Measurements from ENCODE around the gene SLAMF8.
A peak's percentile ranks its signal among the peaks of the same experiment; 100 is the strongest.

Gene SLAMF8

DNA sequence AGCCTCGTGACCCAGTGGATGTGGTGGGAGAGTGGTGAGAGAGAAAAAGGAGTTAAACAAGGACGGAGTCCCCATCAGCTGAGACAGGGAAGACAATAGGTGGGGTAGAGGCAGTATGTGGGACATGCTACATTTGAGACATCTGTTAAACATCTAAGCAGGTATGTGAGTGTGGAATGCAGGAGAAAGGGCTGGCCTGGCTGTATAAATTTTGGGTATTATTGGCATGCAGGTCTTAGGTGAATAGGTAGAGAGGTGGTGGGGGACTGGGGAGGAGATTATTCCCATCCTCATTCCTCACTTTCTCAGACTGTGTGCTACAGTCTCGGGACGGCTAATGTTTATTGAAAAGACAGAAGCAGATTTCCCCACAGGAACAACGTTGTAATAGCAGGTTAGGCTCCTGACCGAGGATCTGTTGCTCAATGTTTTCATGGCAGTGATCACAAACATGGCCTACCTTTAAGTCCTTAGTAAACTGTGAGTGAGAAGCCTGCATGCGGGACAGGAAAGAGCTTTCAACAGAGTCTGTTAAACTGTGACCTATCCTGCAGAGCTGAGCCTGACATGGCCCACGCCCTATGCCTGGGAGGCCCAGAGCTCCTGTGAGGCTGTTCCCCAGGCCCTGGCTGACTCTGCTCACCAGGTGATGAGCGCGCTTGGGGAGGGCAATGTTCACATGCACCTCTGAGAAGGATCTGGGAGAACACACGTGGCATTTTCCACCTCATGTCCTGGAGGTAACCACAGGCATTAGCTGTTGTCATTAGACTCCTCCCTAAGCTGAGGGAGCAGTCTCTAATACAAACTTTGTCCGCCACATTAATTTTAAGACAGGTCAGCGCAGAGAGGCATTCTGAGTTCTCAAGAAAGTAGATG lies 19.3 kb downstream of the SLAMF8 start:
- no peak for DNase-seq (ENCODE audit: low read depth, low spot score)

GRCh38 chr1:159847231-159847630 lies 20.6 kb downstream of the SLAMF8 start:
- DNase-seq (ENCODE audit: low read depth, low spot score): no peak

DNA sequence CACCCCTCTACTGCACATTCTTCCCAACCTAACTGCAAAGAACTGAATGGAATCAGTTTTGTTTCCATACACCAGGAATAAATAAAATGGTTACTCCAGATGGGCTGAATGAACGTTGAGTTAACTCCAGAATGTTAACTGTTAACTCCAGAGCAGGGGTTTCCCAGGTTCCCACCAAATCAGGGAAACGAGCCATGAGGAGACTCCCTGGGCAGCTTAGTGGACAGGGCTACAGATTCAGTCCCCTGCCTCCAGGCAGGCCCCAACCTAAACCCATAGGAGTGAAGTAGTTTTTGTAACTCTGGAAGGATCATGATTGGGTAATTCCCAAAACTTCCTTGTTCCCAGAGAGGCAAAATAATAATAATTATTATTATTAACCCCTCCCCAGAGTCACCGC lies 21.7 kb downstream of the SLAMF8 start:
- DNase-seq (ENCODE audit: low read depth, low spot score): no peak

GRCh38 chr1:159849626-159850366 lies 23.1 kb downstream of the SLAMF8 start:
- no peak for DNase-seq (ENCODE audit: low read depth, low spot score)

DNA sequence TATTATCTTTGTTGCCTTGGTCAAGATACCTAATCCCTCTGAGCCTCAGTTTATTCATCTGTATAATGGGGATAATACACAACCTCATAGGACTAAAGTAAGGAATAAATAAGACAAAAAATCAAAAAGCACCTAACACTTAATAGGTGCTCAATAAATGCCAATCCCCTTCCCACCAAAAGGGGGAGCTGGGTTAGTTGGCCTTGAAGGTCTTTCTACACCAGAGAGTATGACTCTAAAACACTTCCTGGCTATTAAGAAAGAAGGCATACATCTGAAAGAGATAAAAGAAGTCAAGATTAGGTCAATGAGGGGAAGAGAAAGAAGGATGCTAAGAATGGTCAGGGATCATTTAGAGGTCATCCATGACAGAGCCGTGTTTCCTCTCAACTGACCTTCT lies 24.7 kb downstream of the SLAMF8 start:
- no peak for DNase-seq (ENCODE audit: low read depth, low spot score)

DNA sequence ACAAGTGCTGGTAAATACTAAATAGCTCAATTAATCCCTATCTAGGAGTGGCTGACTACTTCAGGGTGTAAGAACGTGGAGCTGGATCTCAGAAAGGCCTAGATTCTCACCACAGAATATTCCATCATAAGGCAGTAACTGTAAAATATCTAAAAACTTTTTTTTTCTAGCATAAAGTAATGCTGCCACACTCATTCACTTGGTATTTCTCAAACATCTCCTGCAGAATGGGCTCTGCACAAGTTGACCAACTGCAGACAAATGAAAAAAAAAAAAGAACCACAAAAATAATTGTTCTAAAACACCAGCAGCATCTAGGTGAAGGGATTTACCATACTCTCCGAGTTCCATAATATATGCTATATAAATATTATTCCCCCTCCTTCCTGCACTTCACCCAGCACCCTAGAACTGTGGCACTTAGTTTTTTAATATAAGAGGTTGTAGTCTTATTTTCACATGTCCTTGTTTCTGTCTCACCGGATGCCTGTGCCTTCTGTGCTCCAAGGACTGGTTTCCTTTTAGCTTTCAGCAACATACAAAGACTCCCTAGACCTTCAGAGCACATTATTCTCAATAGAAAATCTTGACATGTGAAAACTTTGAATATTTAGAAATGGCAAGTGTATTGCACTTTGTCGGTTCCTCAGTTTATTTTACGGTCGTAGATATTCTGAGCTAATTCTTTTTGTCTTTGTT lies 26.9 kb downstream of the SLAMF8 start:
- no peak for DNase-seq (ENCODE audit: low read depth, low spot score)

- no peak for DNase-seq (ENCODE audit: low read depth, low spot score)
Measured at GRCh38 chr1:159854116-159854692, 27.5 kb downstream of the SLAMF8 start.

GRCh38 chr1:159854693-159855192 lies 28.1 kb downstream of the SLAMF8 start:
- peak; percentile 28 for DNase-seq (ENCODE audit: low read depth, low spot score)

DNA sequence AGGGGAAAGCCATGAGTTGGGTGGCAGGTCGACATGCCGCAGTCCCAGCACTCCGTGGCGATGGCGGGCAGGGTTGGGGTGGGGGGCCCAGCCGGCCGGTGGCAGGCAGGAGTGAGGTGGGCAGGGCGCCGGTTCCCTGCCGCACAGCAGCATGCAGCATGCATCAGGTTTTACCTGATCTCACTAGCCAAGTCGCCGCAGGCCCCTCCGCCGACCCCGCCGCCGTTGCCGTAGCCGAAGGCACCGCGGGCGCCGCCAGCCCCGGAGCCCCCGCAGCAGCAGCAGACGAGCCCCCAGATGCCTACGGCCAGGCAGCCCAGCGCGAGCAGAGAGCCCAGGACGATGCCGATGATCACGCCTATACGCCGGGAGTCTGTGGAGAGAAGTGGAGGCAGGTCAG lies 29.0 kb downstream of the SLAMF8 start:
- DNase-seq (ENCODE audit: low read depth, low spot score): no peak

- no peak for DNase-seq (ENCODE audit: low read depth, low spot score)
Measured at GRCh38 chr1:159856576-159856975, 29.9 kb downstream of the SLAMF8 start.

- DNase-seq (ENCODE audit: low read depth, low spot score): no peak
Measured at GRCh38 chr1:159857889-159858288, 31.2 kb downstream of the SLAMF8 start.

GRCh38 chr1:159859767-159860322 lies 33.2 kb downstream of the SLAMF8 start:
- DNase-seq (ENCODE audit: low read depth, low spot score): no peak

- no peak for DNase-seq (ENCODE audit: low read depth, low spot score)
Measured at GRCh38 chr1:159860456-159860855, 33.8 kb downstream of the SLAMF8 start.

DNA sequence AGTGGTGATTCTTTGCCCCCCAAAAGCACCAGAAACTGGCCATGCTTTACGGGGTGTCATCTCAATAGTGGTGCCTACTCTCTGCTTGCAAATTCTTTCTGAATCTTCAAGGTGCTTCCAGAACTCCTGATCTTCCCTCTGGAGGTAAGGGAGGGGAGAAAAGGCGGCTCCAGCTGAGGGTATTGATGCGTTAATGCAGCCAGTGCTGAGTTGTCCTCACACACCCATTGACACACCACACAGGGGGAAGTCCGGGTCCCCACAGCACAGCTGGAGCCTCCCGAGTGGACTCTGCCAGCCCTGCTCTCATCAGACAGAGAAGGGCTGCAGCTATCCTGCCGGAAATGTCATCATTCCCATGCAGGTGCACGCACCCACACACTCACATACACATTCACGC lies 34.5 kb downstream of the SLAMF8 start:
- DNase-seq (ENCODE audit: low read depth, low spot score): no peak

- DNase-seq (ENCODE audit: low read depth, low spot score): no peak
Measured at GRCh38 chr1:159862031-159862430, 35.4 kb downstream of the SLAMF8 start.

DNA sequence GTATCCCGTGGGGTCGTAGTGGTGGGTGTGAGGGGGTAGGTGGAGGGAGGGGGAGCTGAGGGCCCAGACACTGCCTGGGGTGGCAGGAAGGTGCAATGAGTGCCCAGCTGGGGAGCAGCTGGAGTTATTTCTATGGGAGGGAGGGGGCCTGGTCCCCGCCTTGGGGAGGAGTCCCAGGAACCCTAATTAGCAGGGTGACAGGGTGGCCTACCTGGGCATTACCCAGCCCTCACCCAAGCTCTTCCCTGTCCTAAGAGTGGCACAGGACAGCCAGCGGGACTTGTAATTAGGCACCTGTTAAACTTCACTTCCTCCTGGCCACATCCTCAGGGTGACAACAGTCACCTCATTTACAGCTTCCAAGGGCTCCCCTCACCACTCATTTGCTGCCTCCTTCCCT lies 35.9 kb downstream of the SLAMF8 start, which contains the start of gene VSIG8:
Gene VSIG8 (minus strand): TSS at position 101 of the 400 bp plus-strand sequence. CDS start 136 bp downstream, outside the sequence.
- no peak for DNase-seq (ENCODE audit: low read depth, low spot score)

GRCh38 chr1:159864262-159864661 lies 37.6 kb downstream of the SLAMF8 start:
- no peak for DNase-seq (ENCODE audit: low read depth, low spot score)

- no peak for DNase-seq (ENCODE audit: low read depth, low spot score)
Measured at GRCh38 chr1:159866066-159866465, 39.4 kb downstream of the SLAMF8 start.

DNA sequence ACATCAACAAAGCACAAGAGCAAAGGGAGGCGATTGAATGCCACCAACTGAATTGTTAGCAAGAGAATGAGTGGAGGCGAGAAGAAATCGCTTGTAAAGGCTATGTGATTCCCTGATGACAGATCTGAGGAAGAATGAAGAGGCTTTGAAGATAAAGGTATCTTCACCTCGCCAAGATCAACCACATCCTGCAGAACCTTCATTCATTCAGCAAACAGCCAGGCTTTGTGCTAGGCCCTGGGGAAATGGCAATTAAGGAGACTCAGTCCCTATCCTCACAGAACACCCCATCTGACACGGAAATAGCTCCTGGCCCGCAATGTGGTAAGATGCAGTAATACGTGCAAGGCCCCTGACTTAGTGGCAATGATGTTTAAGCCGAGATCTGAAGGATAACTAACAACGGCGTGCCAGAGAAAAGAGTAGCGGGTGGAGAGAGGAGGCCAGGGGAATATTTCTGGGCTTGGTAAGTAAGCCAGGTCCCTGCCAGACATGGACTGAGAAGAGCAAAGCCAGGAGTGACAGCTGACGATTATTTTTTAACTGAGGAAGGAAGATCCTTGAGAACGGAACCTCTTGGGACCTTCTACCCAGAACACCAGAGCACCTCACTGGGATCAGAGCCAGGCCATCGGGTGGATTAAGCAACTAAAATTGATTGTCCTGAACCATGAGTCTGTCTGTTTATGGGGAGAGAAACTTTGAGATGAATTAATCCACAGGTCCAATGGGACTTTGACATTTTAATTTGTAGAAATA lies 40.4 kb downstream of the SLAMF8 start:
- no peak for DNase-seq (ENCODE audit: low read depth, low spot score)

GRCh38 chr1:159867664-159868026 lies 41.0 kb downstream of the SLAMF8 start:
- DNase-seq (ENCODE audit: low read depth, low spot score): no peak

- no peak for DNase-seq (ENCODE audit: low read depth, low spot score)
Measured at GRCh38 chr1:159868766-159869165, 42.1 kb downstream of the SLAMF8 start.
